HepG2 (cell line): Measurements from ENCODE around the gene VEGFB. TPM values are rescaled to one million over a fixed set of nuclear protein-coding genes. Genes with fewer than 3 reads are reported as not detected.

Experiments
- ATAC-seq: fragments of 200-7000 bp; cut with Tn5 transposase; 3 replicates; pipeline ENCODE4 v1.9.1; 2020; ENCODE audit warnings: mild to moderate bottlenecking, moderate library complexity
- BruUV-seq: library from RNA; stranded (reverse); fragments of 400-500 nt; replicated peaks from 2 replicates; lab custom pipeline; 2021; lab: Mats Ljungman, UMichigan
- CTCF ChIA-PET: fragments of 300-600 bp; formaldehyde crosslinking; extraction: SDS; loops from one replicate; lab custom pipeline; 2021; ENCODE audit warnings: low total read pairs, inconsistent platforms, low intra/inter-chr PET ratio; lab: Yijun Ruan, JAX
- POLR2A ChIA-PET: fragments of 350-600 bp; sonication (Branson Sonifier 250); formaldehyde crosslinking; loops from one replicate; lab custom pipeline; 2020; ENCODE audit warnings: antibody characterized with exemption, inconsistent platforms; lab: Yijun Ruan, JAX
- DNase-seq: peaks from one replicate; pipeline ENCODE4 v3.0.0-alpha.2; 2015; ENCODE audit warnings: low spot score
- FAIRE-seq: peaks from 3 replicates; lab custom pipeline; 2011; peaks lifted over from hg19 to GRCh38; lab: Jason Lieb, UNC
- H2AFZ ChIP-seq: one replicate; pipeline ENCODE4 v1.6.1; 2011; ENCODE audit warnings: low read length, inconsistent platforms
- H3K27ac ChIP-seq: fragments of 300-600 bp; 3 replicates; pipeline ENCODE4 v1.8.0; 2011; ENCODE audit warnings: mixed run types, mild to moderate bottlenecking, mixed read lengths, low read length, inconsistent platforms; ENCODE audit not compliant: insufficient read depth; ENCODE audit errors: extremely low read length
- H3K27me3 ChIP-seq, 2 experiments: fragments of 200-600 bp in 1 of 2; 2 replicates in 1 of 2; 3 replicates in 1 of 2; pipeline versions ENCODE4 v1.6.0 to v1.8.0; 2011; ENCODE audit warnings: low read length in 2 of 2, mild to moderate bottlenecking in 2 of 2, moderate library complexity in 2 of 2, inconsistent platforms in 1 of 2; ENCODE audit not compliant: insufficient read depth in 2 of 2, control insufficient read depth in 1 of 2
- H3K36me3 ChIP-seq, 2 experiments: fragments of 200-600 bp in 1 of 2; replicated peaks in 1 of 2; 2 replicates in 1 of 2; 3 replicates in 1 of 2; pipeline versions ENCODE4 v1.5.1 to v1.8.0; 2011; ENCODE audit warnings: low read length in 2 of 2, inconsistent platforms in 1 of 2; ENCODE audit not compliant: insufficient read depth in 2 of 2, control insufficient read depth in 1 of 2
- H3K4me1 ChIP-seq: 2 replicates; pipeline ENCODE4 v1.5.1; 2012; ENCODE audit warnings: low read length, inconsistent platforms; ENCODE audit not compliant: insufficient read depth
- H3K4me2 ChIP-seq: 2 replicates; pipeline ENCODE4 v1.6.0; 2011; ENCODE audit warnings: low read depth, low read length, inconsistent platforms
- H3K4me3 ChIP-seq, 3 experiments: fragments of 200-600 bp in 1 of 3; sonication (generic), shearing (Covaris generic) in 1 of 3; replicated peaks in 1 of 3; 2 replicates each; pipeline ENCODE4 v1.5.1; 2011 to 2016; ENCODE audit warnings: low read length in 3 of 3, inconsistent platforms in 2 of 3, low read depth in 2 of 3, mild to moderate bottlenecking in 2 of 3, control low read depth in 1 of 3, mixed read lengths in 1 of 3; ENCODE audit not compliant: insufficient read depth in 1 of 3
- H3K79me2 ChIP-seq: one replicate; pipeline ENCODE4 v1.6.1; 2011; ENCODE audit warnings: low read length, inconsistent platforms; ENCODE audit not compliant: insufficient read depth
- H3K9ac ChIP-seq: 2 replicates; pipeline ENCODE4 v1.6.0; 2011; ENCODE audit warnings: mild to moderate bottlenecking, low read depth, low read length, inconsistent platforms; ENCODE audit not compliant: insufficient read depth
- H3K9me3 ChIP-seq: 2 replicates; pipeline ENCODE4 v1.5.1; 2012; ENCODE audit warnings: mild to moderate bottlenecking, low read length
- H4K20me1 ChIP-seq: 2 replicates; pipeline ENCODE4 v1.6.0; 2011; ENCODE audit warnings: inconsistent platforms, mild to moderate bottlenecking, low read length, moderate library complexity; ENCODE audit not compliant: insufficient read depth
- ARID5B ChIP-seq: IDR thresholded peaks from 2 replicates; pipeline ENCODE4 v1.4.0; 2020; ENCODE audit warnings: mild to moderate bottlenecking, missing genetic modification reagents
- ATF6 ChIP-seq: sonication (generic); formaldehyde crosslinking; conservative IDR thresholded peaks from 2 replicates; pipeline ENCODE4 v1.4.0; 2020; ENCODE audit warnings: missing genetic modification reagents
- CEBPB ChIP-seq: IDR thresholded peaks from 2 replicates; pipeline ENCODE4 v1.6.1; 2011; ENCODE audit warnings: low read depth, low read length, improper control_type of control experiment, borderline replicate concordance
- CENPX ChIP-seq: sonication (generic); formaldehyde crosslinking; IDR thresholded peaks from 2 replicates; pipeline ENCODE4 v1.9.0; 2021; ENCODE audit warnings: mild to moderate bottlenecking, missing genetic modification reagents, moderate library complexity
- HHEX ChIP-seq: IDR thresholded peaks from 2 replicates; pipeline ENCODE4 v1.6.1; 2016; ENCODE audit warnings: control low read depth
- MED13 ChIP-seq: sonication (generic); formaldehyde crosslinking; IDR thresholded peaks from 2 replicates; pipeline ENCODE4 v1.5.0; 2020; ENCODE audit warnings: missing genetic modification reagents
- MIER2 ChIP-seq: IDR thresholded peaks from 2 replicates; pipeline ENCODE4 v1.6.1; 2016; ENCODE audit warnings: missing biosample characterization, missing genetic modification reagents
- RNF219 ChIP-seq: sonication (generic); formaldehyde crosslinking; IDR thresholded peaks from 2 replicates; pipeline ENCODE4 v1.5.0; 2020; ENCODE audit warnings: mild to moderate bottlenecking, missing genetic modification reagents
- SKI ChIP-seq: fragments of 450-650 bp; IDR thresholded peaks from one replicate; pipeline ENCODE4 v1.6.1; 2018; ENCODE audit warnings: mild to moderate bottlenecking; ENCODE audit not compliant: partially characterized antibody
- SMAD3 ChIP-seq: sonication (generic); formaldehyde crosslinking; IDR thresholded peaks from 2 replicates; pipeline ENCODE4 v1.4.0; 2020; ENCODE audit warnings: missing genetic modification reagents
- SMAD9 ChIP-seq: sonication (generic); formaldehyde crosslinking; IDR thresholded peaks from 2 replicates; pipeline ENCODE4 v1.5.1; 2020; ENCODE audit warnings: mild to moderate bottlenecking, missing genetic modification reagents
- SMC3 ChIP-seq: IDR thresholded peaks from 2 replicates; pipeline ENCODE4 v1.6.1; 2011; ENCODE audit warnings: low read length, improper control_type of control experiment
- SOX13 ChIP-seq, 3 experiments: fragments of 450-650 bp in 1 of 3; sonication (generic) in 1 of 3; formaldehyde crosslinking in 1 of 3; IDR thresholded peaks in 2 of 3; conservative IDR thresholded peaks in 1 of 3; 2 replicates each; pipeline versions ENCODE4 v1.5.0 to v1.6.1; 2016 to 2020; ENCODE audit warnings: antibody characterized with exemption in 1 of 3, mild to moderate bottlenecking in 1 of 3, missing compliant biosample characterization in 1 of 3, missing genetic modification reagents in 1 of 3, moderate library complexity in 1 of 3
- ZNF263 ChIP-seq: sonication (generic); formaldehyde crosslinking; IDR thresholded peaks from 2 replicates; pipeline ENCODE4 v1.4.0; 2020; ENCODE audit warnings: missing genetic modification reagents
- ZNF792 ChIP-seq: IDR thresholded peaks from 2 replicates; pipeline ENCODE4 v1.6.1; 2016
- ZNF83 ChIP-seq: sonication (generic); formaldehyde crosslinking; IDR thresholded peaks from 2 replicates; pipeline ENCODE4 v1.4.0; 2020; ENCODE audit warnings: missing genetic modification reagents, mild to moderate bottlenecking, borderline replicate concordance
- ZSCAN30 ChIP-seq: sonication (generic); formaldehyde crosslinking; IDR thresholded peaks from 2 replicates; pipeline ENCODE4 v1.5.0; 2020; ENCODE audit warnings: mild to moderate bottlenecking, missing genetic modification reagents
- WGBS: methylation state at CpG from one replicate; pipeline ENCODE4 v1.1.6; 2017; ENCODE audit warnings: low lambda C conversion rate; 5-methylcytosine and 5-hydroxymethylcytosine counted together
- in situ Hi-C: cut with HindIII; loops from 2 replicates; pipeline ENCODE4 v1.10.0; 2017; ENCODE audit warnings: low pct_unique_long_range_greater_than_20kb; ENCODE audit not compliant: extremely low pct_ligation_motif_present
- intact Hi-C: fragments of 100-400 bp; cut with micrococcal nuclease; formaldehyde crosslinking; loops from one replicate; pipeline ENCODE4 v1.10.0; 2022; ENCODE audit not compliant: unreplicated experiment
- polyA plus RNA-seq, 8 experiments: library from polyadenylated mRNA; depleted of rRNA in 3 of 8; stranded (reverse) in 7 of 8; unstranded in 1 of 8; fragments of >200 nt; fragmentation: Illumina TruSeq in 4 of 8; extraction: Trizol in 4 of 8; gene quantifications; 2 replicates each; pipeline versions ENCODE4 v1.2.1 to v1.2.3, GENCODE V29; 2011 to 2016; ENCODE audit warnings: low read depth in 4 of 8, missing spikeins in 1 of 8, mixed read lengths in 1 of 8; ENCODE audit not compliant: insufficient read depth in 1 of 8
- total RNA-seq, 5 experiments: library from RNA; depleted of rRNA; stranded (reverse); fragments of >200 nt; fragmentation: Illumina TruSeq; extraction: Trizol; gene quantifications; 2 replicates each; pipeline ENCODE4 v1.2.3, GENCODE V29; 2016; ENCODE audit warnings: low read depth in 1 of 5

Gene VEGFB
- total and polyA plus RNA-seq, 2 of the 13 experiments (the other 11 are each of a cell fraction or from before 2014, with no cell fraction given): 9.0 to 11.3 TPM

GRCh38 chr11:64211181-64211872 lies 23.1 kb upstream of the VEGFB start:
- Histone ChIP-seq H3K9ac (no peak overlapping the region), H3K9me3 (no peaks in the 10 kb centered on the region), H3K27me3 (peaks cover 0 to 1% of the 10 kb centered on the region in 2 experiments; a peak in 1 of 5 replicates), H3K4me1 (peaks cover 17% of the 10 kb centered on the region), H2AFZ (no peak overlapping the region), H3K4me2 (no peak overlapping the region), H3K79me2 (no peaks in the 10 kb centered on the region), H3K4me3 (no peak overlapping the region), H3K36me3 (peaks cover 0 to 3% of the 10 kb centered on the region in 2 experiments; a peak in 2 of 5 replicates), H3K27ac (no peak overlapping the region), H4K20me1 (no peaks in the 10 kb centered on the region)
- DNase-seq (no peak), ATAC-seq (no peak), FAIRE-seq (no peak)
- WGBS: 82% methylated on average over 22 of the region's 30 CpGs
- TF ChIP-seq HHEX (CRISPR knock-in tag) (no peak), CEBPB (no peak), ZNF83 (CRISPR knock-in tag) (no peak), SMC3 (no peak), RNF219 (CRISPR knock-in tag) (no peak), ZNF792 (CRISPR knock-in tag) (no peak), SMAD3 (no peak), ATF6 (CRISPR knock-in tag) (no peak), ZNF263 (CRISPR knock-in tag) (no peak), SOX13 (IDR thresholded peaks at IDR 0.05) (no peak), SOX13 (CRISPR knock-in tag; conservative IDR thresholded peaks at IDR 0.05 in 1 of 2, IDR thresholded peaks at IDR 0.05 in 1 of 2) (no peak), ZSCAN30 (CRISPR knock-in tag) (no peak), MIER2 (CRISPR knock-in tag) (no peak), MED13 (CRISPR knock-in tag) (no peak), SKI (no peak), ARID5B (CRISPR knock-in tag) (no peak), SMAD9 (CRISPR knock-in tag) (no peak), CENPX (CRISPR knock-in tag) (no peak)
- no TSS peak for BruUV-seq
- in situ Hi-C loops (no loop called here), intact Hi-C loops (no loop called here)
- CTCF ChIA-PET: no interaction called here
- POLR2A ChIA-PET: interaction anchor here (1.6 to 1.7 kb wide), 2 partner anchors 15 to 25 kb away, joined by 3 to 4 read pairs; partner anchors contain the start of genes NUDT22, STIP1 and TRPT1
